Loucy (cell line): ENCODE data around the gene CAPNS1.

Source experiments
- H2AFZ ChIP-seq: fragments of 200-600 bp; sonication (generic); 2 replicates; pipeline ENCODE4 v1.6.0; 2016; ENCODE audit warnings: antibody characterized with exemption, mild to moderate bottlenecking, low read length, moderate library complexity
- H3F3A ChIP-seq: fragments of 200-600 bp; 2 replicates; pipeline ENCODE4 v1.6.0; 2016; ENCODE audit warnings: antibody characterized with exemption, low read depth, mild to moderate bottlenecking
- H3K27me3 ChIP-seq: fragments of 200-600 bp; sonication (generic); 2 replicates; pipeline ENCODE4 v1.6.1; 2014; ENCODE audit warnings: low read length, mild to moderate bottlenecking; ENCODE audit not compliant: insufficient read depth, poor library complexity, severe bottlenecking
- H3K36me3 ChIP-seq: fragments of 200-600 bp; sonication (generic); 2 replicates; pipeline ENCODE4 v1.6.1; 2016; ENCODE audit warnings: low read length; ENCODE audit not compliant: insufficient read depth
- H3K4me1 ChIP-seq: fragments of 200-600 bp; sonication (generic); 2 replicates; pipeline ENCODE4 v1.5.1; 2014; ENCODE audit warnings: low read length, mild to moderate bottlenecking; ENCODE audit not compliant: insufficient read depth, poor library complexity, severe bottlenecking
- H3K4me2 ChIP-seq: fragments of 200-600 bp; sonication (generic); 2 replicates; pipeline ENCODE4 v1.6.0; 2014; ENCODE audit warnings: antibody characterized with exemption, low read length, low read depth, mild to moderate bottlenecking; ENCODE audit not compliant: poor library complexity, severe bottlenecking
- H3K4me3 ChIP-seq: fragments of 200-600 bp; sonication (generic); 2 replicates; pipeline ENCODE4 v1.5.1; 2014; ENCODE audit warnings: low read length, mild to moderate bottlenecking, mixed read lengths; ENCODE audit not compliant: poor library complexity, severe bottlenecking
- H3K79me2 ChIP-seq: fragments of 200-600 bp; sonication (generic); 2 replicates; pipeline ENCODE4 v1.6.1; 2014; ENCODE audit warnings: low read length; ENCODE audit not compliant: insufficient read depth
- H3K9ac ChIP-seq: fragments of 200-600 bp; sonication (generic); 2 replicates; pipeline ENCODE4 v1.6.0; 2014; ENCODE audit warnings: mild to moderate bottlenecking, low read depth, low read length, moderate library complexity; ENCODE audit not compliant: poor library complexity, severe bottlenecking
- H3K9me2 ChIP-seq: fragments of 200-600 bp; sonication (generic); replicated peaks from 2 replicates; pipeline ENCODE4 v1.6.1; 2016; ENCODE audit warnings: low read depth, low read length, mixed read lengths
- H3K9me3 ChIP-seq: fragments of 200-600 bp; sonication (generic); 2 replicates; pipeline ENCODE4 v1.6.1; 2014; ENCODE audit warnings: mild to moderate bottlenecking, antibody characterized with exemption, low read length, low read depth; ENCODE audit not compliant: insufficient read depth
- H4K20me1 ChIP-seq: fragments of 200-600 bp; sonication (generic); 2 replicates; pipeline ENCODE4 v1.6.0; 2014; ENCODE audit warnings: antibody characterized with exemption, low read length, mild to moderate bottlenecking; ENCODE audit not compliant: insufficient read depth, poor library complexity, severe bottlenecking
- EZH2phosphoT487 ChIP-seq: fragments of 200-600 bp; IDR thresholded peaks from 2 replicates; pipeline ENCODE4 v1.6.1; 2018; ENCODE audit warnings: antibody characterized with exemption, mild to moderate bottlenecking, moderate library complexity, borderline replicate concordance
- TF ChIP-seq, protein P1 (sequence below): fragments of 200-600 bp; sonication (generic); conservative IDR thresholded peaks from 2 replicates; pipeline ENCODE4 v1.5.1; 2014; ENCODE audit warnings: mild to moderate bottlenecking, antibody characterized with exemption, low read length

The CAPNS1 gene

DNA sequence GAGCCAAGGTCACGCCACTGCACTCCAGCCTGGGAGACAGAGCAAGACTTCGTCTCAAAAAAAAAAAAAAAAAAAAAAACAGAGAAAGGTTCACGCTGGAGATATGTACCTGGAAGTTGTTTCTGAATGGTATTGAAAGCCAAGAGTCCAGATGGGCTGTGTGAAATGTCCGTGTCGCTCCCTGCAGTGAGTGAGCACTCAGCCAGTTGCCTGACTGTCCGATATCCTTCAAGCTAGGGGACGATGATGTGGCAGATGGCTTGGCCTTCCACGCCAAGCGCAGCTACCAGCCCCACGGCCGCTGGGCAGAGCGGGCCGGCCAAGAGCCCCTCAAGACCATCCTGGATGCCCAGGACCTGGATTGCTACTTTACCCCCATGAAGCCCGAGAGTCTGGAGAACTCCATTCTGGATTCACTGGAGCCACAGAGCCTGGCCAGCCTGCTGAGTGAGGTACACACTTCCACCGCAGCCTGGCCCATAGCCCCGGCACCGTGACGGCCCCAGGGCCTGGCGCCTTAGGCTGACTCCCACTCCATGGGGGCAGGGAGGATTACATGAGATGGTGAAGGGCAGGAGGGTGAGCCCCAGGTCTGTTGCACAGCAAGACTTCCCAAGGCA, 40.6 kb upstream of the CAPNS1 start:
- no peak overlapping the region for H3K4me2 ChIP-seq
- H3K9ac ChIP-seq = no peak overlapping the region
- H4K20me1 ChIP-seq = no peaks in the 10 kb centered on the region
- no peaks in the 10 kb centered on the region for H3K4me1 ChIP-seq
- no peaks in the 10 kb centered on the region for H3K79me2 ChIP-seq
- H2AFZ ChIP-seq = no peak overlapping the region
- no peaks in the 10 kb centered on the region for H3K27me3 ChIP-seq
- TF ChIP-seq, protein P1, sequence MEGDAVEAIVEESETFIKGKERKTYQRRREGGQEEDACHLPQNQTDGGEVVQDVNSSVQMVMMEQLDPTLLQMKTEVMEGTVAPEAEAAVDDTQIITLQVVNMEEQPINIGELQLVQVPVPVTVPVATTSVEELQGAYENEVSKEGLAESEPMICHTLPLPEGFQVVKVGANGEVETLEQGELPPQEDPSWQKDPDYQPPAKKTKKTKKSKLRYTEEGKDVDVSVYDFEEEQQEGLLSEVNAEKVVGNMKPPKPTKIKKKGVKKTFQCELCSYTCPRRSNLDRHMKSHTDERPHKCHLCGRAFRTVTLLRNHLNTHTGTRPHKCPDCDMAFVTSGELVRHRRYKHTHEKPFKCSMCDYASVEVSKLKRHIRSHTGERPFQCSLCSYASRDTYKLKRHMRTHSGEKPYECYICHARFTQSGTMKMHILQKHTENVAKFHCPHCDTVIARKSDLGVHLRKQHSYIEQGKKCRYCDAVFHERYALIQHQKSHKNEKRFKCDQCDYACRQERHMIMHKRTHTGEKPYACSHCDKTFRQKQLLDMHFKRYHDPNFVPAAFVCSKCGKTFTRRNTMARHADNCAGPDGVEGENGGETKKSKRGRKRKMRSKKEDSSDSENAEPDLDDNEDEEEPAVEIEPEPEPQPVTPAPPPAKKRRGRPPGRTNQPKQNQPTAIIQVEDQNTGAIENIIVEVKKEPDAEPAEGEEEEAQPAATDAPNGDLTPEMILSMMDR = no peak
- no peak for TF ChIP-seq EZH2phosphoT487
- H3K4me3 ChIP-seq = no peak overlapping the region
- H3K9me2 ChIP-seq = no peaks in the 10 kb centered on the region
- H3F3A ChIP-seq = no peaks in the 10 kb centered on the region
- peaks cover 72% of the 10 kb centered on the region; the same call in 1 of the 2 replicates for H3K36me3 ChIP-seq
- H3K9me3 ChIP-seq = no peaks in the 10 kb centered on the region

DNA sequence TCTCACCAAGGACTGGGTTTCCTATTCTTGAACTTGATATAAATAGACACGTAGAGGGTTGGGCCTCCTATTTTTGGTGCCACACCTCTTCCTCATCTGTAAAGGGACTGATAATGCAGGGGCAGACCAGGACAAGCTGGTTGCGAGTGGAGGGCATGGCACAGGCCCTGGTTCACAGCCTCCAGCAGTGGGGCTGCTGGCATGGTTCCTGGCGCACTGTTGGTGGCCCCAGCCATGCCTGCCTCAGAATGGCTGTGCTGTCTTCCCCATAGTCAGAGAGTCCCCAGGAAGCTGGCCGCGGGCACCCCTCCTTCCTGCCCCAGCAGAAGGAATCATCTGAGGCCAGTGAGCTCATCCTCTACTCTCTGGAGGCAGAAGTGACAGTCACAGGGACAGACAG, 39.4 kb upstream of the CAPNS1 start:
- peaks cover 73% of the 10 kb centered on the region; the same call in 1 of the 2 replicates for H3K36me3 ChIP-seq
- no peaks in the 10 kb centered on the region for H3F3A ChIP-seq
- TF ChIP-seq, protein P1 = no peak
- TF ChIP-seq EZH2phosphoT487 = no peak
- no peak overlapping the region for H3K4me2 ChIP-seq
- no peaks in the 10 kb centered on the region for H3K79me2 ChIP-seq
- H3K9me2 ChIP-seq = no peaks in the 10 kb centered on the region
- no peak overlapping the region for H2AFZ ChIP-seq
- no peak overlapping the region for H3K9ac ChIP-seq
- no peaks in the 10 kb centered on the region for H3K27me3 ChIP-seq
- H4K20me1 ChIP-seq = no peaks in the 10 kb centered on the region
- no peaks in the 10 kb centered on the region for H3K4me1 ChIP-seq
- H3K4me3 ChIP-seq = no peak overlapping the region
- H3K9me3 ChIP-seq = no peaks in the 10 kb centered on the region

DNA sequence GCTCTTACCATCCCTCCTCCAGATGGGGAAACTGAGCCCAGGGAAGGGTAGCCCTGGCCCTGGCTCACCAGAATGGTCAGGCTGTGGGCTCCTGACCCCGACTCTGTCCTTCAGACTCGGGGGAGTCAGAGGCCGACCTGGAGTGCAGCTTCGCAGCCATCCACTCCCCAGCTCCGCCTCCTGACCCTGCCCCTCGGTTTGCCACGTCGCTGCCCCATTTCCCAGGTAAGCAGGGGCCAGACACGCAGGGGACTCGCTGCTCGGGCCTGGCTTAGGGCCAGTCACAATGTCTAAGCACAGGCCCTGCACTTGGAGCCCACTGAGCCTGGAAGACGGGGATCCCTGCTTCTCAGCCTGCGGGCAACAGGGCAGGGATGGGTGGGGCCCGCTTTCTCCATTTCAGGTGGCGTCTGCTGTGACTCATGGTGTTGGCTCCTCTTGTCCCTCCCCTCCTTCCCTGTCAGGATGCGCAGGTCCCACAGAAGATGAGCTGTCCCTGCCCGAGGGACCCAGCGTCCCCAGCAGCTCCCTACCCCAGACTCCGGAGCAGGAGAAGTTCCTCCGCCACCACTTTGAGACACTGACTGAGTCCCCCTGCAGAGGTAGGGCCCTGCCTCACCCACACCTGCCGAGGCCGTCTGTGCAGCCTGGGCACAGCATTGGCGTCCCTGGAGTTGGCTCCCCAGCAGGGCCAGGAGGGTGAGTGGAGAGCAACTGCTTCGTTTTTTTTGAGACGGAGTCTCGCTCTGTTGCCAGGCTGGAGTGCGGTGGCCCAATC, 38.1 kb upstream of the CAPNS1 start:
- H2AFZ ChIP-seq = no peak overlapping the region
- H3K36me3 ChIP-seq = peaks cover 71% of the 10 kb centered on the region; the same call in 1 of the 2 replicates
- H3K9ac ChIP-seq = no peak overlapping the region
- no peaks in the 10 kb centered on the region for H3K9me2 ChIP-seq
- no peak overlapping the region for H3K4me2 ChIP-seq
- H3K4me3 ChIP-seq = no peak overlapping the region
- H3K79me2 ChIP-seq = no peaks in the 10 kb centered on the region
- H3K27me3 ChIP-seq = no peaks in the 10 kb centered on the region
- no peak for TF ChIP-seq EZH2phosphoT487
- TF ChIP-seq, protein P1 = no peak
- H4K20me1 ChIP-seq = no peaks in the 10 kb centered on the region
- no peaks in the 10 kb centered on the region for H3K4me1 ChIP-seq
- H3F3A ChIP-seq = no peaks in the 10 kb centered on the region
- H3K9me3 ChIP-seq = no peaks in the 10 kb centered on the region
